Suprapubic skin (tissue), 3 donors: ENCODE measurements around the gene NOD1.

Experiments used
- POLR2A ChIP-seq, 2 donors: fragments of 450-650 bp; IDR thresholded peaks; one replicate each; pipeline ENCODE4 v1.6.1; 2017; ENCODE audit warnings: antibody characterized with exemption in 2 of 2, mild to moderate bottlenecking in 2 of 2, moderate library complexity in 2 of 2
- TF ChIP-seq, protein P1 (sequence below), 2 donors: fragments of 200-600 bp in 1 of 2; fragments of 450-650 bp in 1 of 2; sonication (generic) in 1 of 2; IDR thresholded peaks; one replicate each; pipeline ENCODE4 v1.5.1; 2016 to 2019; ENCODE audit warnings: antibody characterized with exemption in 2 of 2, mild to moderate bottlenecking in 1 of 2, moderate library complexity in 1 of 2

DNA sequence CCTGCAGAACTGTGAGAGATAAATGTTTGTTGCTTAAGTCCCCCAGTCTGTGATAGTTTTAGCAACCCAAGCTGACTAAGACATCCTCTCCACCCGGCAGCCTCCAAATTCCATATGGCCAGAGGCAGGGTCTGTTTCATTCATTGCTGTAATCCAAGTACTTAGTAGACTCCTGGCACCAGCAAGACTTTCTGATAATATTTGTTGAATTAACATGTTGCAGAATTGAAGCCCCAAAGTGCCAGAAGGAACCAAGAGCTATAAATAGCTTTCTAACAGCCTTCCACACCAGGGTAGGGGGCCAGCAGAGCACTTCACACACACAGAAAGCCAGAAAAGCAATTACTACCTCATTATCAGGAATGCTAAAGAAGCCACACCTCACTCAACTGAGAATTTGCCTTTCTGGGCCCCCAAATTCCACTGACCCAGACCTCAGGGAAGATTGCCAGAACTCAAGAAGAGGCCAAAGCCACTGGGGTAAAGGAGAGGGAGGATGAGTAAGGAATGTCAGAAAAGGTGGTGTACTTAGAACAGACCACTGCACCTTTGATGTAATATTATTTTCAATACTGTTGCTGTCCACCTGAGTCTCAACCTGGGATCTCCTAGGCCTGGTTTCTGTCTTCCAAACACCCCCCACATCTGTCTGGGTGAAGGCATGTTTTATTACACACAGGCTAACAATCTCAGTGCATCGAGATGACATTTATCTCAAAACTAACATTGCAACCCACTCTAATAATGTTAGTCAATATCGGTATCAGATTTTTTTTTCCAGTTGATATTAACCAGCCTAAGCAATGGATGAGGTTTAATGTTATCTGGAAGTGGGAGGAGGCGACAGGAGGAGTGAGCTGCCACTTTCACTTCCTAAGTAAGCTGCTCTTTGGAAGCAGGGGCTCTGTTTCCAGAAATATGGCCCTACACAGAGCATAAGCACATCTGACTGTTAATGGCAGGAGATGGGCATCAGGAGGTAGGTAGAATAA lies 5.5 kb downstream of the NOD1 start:
- TF ChIP-seq, protein P1, sequence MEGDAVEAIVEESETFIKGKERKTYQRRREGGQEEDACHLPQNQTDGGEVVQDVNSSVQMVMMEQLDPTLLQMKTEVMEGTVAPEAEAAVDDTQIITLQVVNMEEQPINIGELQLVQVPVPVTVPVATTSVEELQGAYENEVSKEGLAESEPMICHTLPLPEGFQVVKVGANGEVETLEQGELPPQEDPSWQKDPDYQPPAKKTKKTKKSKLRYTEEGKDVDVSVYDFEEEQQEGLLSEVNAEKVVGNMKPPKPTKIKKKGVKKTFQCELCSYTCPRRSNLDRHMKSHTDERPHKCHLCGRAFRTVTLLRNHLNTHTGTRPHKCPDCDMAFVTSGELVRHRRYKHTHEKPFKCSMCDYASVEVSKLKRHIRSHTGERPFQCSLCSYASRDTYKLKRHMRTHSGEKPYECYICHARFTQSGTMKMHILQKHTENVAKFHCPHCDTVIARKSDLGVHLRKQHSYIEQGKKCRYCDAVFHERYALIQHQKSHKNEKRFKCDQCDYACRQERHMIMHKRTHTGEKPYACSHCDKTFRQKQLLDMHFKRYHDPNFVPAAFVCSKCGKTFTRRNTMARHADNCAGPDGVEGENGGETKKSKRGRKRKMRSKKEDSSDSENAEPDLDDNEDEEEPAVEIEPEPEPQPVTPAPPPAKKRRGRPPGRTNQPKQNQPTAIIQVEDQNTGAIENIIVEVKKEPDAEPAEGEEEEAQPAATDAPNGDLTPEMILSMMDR (IDR thresholded peaks at IDR 0.05), result no peak
- no peak for TF ChIP-seq POLR2A (IDR thresholded peaks at IDR 0.05)
